Choroid plexus epithelial cell (primary cell): Measurements from ENCODE around the gene TMC3.
A peak's percentile ranks its signal among the peaks of the same experiment; 100 is the strongest.

Experiments used
- DNase-seq: peaks from one replicate; pipeline ENCODE4 v3.0.0-alpha.2; 2010; ENCODE audit warnings: low read depth
- H3K4me3 ChIP-seq: 2 replicates; pipeline ENCODE4 v1.5.1; 2011; ENCODE audit warnings: low read depth, mild to moderate bottlenecking, control low read depth, low read length, moderate library complexity
- TF ChIP-seq, protein P1 (sequence below): conservative IDR thresholded peaks from 2 replicates; pipeline ENCODE4 v1.5.1; 2011; ENCODE audit warnings: low read depth, mild to moderate bottlenecking, control low read depth, inconsistent platforms, low read length, moderate library complexity

TMC3 gene

GRCh38 chr15:81310480-81310879, 63.5 kb downstream of the TMC3 start:
- H3K4me3 ChIP-seq, result no peak overlapping the region
- TF ChIP-seq, protein P1, sequence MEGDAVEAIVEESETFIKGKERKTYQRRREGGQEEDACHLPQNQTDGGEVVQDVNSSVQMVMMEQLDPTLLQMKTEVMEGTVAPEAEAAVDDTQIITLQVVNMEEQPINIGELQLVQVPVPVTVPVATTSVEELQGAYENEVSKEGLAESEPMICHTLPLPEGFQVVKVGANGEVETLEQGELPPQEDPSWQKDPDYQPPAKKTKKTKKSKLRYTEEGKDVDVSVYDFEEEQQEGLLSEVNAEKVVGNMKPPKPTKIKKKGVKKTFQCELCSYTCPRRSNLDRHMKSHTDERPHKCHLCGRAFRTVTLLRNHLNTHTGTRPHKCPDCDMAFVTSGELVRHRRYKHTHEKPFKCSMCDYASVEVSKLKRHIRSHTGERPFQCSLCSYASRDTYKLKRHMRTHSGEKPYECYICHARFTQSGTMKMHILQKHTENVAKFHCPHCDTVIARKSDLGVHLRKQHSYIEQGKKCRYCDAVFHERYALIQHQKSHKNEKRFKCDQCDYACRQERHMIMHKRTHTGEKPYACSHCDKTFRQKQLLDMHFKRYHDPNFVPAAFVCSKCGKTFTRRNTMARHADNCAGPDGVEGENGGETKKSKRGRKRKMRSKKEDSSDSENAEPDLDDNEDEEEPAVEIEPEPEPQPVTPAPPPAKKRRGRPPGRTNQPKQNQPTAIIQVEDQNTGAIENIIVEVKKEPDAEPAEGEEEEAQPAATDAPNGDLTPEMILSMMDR, result no peak
- no peak for DNase-seq

GRCh38 chr15:81309647-81310450, 64.2 kb downstream of the TMC3 start:
- no peak for DNase-seq
- TF ChIP-seq, protein P1, result no peak
- no peak overlapping the region for H3K4me3 ChIP-seq

- no peak overlapping the region for H3K4me3 ChIP-seq
- TF ChIP-seq, protein P1, result no peak
- no peak for DNase-seq
These were observed 65.8 kb downstream of the TMC3 start for GRCh38 chr15:81308260-81308659.

GRCh38 chr15:81304226-81304625, 69.8 kb downstream of the TMC3 start:
- TF ChIP-seq, protein P1, result no peak
- DNase-seq, result peak; percentile 51
- H3K4me3 ChIP-seq, result no peak overlapping the region

DNA sequence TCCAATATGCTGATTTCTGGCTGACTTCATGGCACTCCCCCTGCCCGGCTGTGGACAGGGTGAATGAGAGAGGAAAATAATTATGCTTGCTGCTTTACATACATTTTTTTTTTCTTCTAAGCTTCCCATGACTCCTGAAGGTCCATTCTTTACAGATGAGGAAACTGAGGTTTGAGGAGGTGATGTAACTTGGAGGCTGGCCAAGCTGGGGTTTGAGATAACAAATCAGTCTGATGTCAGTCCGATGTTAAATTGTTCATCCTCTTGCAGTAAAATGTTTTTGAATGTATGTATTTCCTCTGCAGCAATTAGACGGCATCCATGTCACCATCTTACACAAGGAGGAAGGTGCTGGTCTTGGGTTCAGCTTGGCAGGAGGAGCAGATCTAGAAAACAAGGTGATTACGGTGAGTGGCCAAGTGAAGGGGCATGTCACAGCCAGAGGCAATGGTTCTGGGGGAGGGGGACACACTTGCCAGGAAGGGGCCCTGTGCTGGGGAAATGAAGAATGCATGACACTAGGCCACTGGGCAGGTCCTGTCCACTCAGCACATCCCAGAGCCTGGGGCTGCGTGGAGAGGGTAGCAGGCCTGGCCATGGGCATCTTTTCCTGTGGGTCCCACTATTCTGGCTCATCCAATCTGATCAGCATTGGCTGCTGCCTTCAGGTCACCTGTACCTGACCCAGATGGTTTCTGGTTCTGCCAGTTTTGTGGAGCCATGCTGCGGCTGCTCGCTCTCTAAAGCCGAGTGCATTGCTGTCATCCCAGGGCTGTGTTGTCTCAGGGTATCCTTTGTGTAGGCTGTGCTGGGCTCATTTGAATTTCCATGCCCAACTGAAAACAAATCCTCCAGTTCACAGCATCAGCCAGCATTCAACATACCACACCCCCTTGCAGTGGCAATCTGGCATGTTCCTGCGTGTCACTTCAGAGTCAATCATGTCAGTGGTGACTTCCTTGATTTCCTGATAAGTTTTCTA, 70.5 kb downstream of the TMC3 start:
- TF ChIP-seq, protein P1, result no peak
- no peak overlapping the region for H3K4me3 ChIP-seq
- DNase-seq, result peak; percentile 30

- TF ChIP-seq, protein P1, result no peak
- DNase-seq, result no peak
- H3K4me3 ChIP-seq, result no peak overlapping the region
These were observed 71.3 kb downstream of the TMC3 start for GRCh38 chr15:81302701-81303109.
